Cardiac muscle cell (in vitro differentiated cells and primary cell): ENCODE results near the gene ARHGEF37. TPM values are rescaled to one million over a fixed set of nuclear protein-coding genes. Genes with fewer than 3 reads are reported as not detected.

Experiments used
- DNase-seq, 2 donors: peaks; one replicate each; pipeline versions ENCODE4 v3.0.0 to v3.0.0-alpha.2; 2010 to 2017; ENCODE audit warnings: low read depth in 1 of 2, low spot score in 1 of 2
- H3K27ac ChIP-seq: fragments of 200-600 bp; sonication (generic); 2 replicates; pipeline ENCODE4 v1.5.1; 2016
- H3K27me3 ChIP-seq: fragments of 200-600 bp; sonication (generic); 2 replicates; pipeline ENCODE4 v1.6.0; 2016; ENCODE audit warnings: control low read depth
- H3K36me3 ChIP-seq: fragments of 200-600 bp; sonication (generic); 2 replicates; pipeline ENCODE4 v1.5.1; 2016; ENCODE audit warnings: control low read depth
- H3K4me1 ChIP-seq: fragments of 200-600 bp; sonication (generic); 2 replicates; pipeline ENCODE4 v1.8.1; 2017; ENCODE audit warnings: low read depth, mild to moderate bottlenecking, mixed run types
- H3K4me3 ChIP-seq: fragments of 200-600 bp; sonication (generic); 2 replicates; pipeline ENCODE4 v1.5.1; 2016; ENCODE audit warnings: mild to moderate bottlenecking
- H3K9me3 ChIP-seq: fragments of 200-600 bp; sonication (generic); 2 replicates; pipeline ENCODE4 v1.5.1; 2017; ENCODE audit warnings: low read depth, mild to moderate bottlenecking, control low read depth
- polyA plus RNA-seq: library from polyadenylated mRNA; unstranded; fragments of >200 nt; fragmentation: Nextera tagmentation; extraction: Ambion mirVana; gene quantifications from 2 replicates; pipeline ENCODE4 v1.2.1, GENCODE V29; 2016
- total RNA-seq: library from RNA; depleted of rRNA; stranded (reverse); fragments of >200 nt; gene quantifications from 2 replicates; pipeline ENCODE4 v1.2.3, GENCODE V29; 2016
- TF ChIP-seq, protein P1 (sequence below): IDR thresholded peaks from 2 replicates; pipeline ENCODE4 v1.5.1; 2012; ENCODE audit warnings: low read depth, mild to moderate bottlenecking, low read length

The ARHGEF37 gene
- total and polyA plus RNA-seq, 2 experiments from 2014 or later = 4.2 to 6.3 TPM

DNA sequence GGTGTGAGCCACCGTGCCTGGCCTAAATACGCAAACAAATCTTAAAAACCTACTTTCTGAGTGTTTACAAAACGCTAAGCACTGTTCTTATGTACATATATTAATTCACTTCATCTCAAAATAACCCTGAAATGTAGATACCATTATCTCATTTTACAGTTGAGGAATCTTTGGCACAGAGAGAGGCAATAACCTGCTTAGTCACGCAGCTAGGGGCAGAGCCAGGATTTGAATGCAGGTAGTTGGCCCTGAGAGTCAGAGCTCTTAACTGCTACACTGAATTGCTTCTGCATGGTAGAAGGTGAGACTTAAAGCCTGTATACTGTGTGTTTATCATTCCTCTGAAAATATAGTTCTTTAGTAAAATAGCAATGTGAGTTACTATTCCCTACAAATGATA, 21.9 kb downstream of the ARHGEF37 start:
- H3K4me3 ChIP-seq = no peak overlapping the region
- H3K27ac ChIP-seq = no peak overlapping the region
- H3K27me3 ChIP-seq = no peaks in the 10 kb centered on the region
- TF ChIP-seq, protein P1, sequence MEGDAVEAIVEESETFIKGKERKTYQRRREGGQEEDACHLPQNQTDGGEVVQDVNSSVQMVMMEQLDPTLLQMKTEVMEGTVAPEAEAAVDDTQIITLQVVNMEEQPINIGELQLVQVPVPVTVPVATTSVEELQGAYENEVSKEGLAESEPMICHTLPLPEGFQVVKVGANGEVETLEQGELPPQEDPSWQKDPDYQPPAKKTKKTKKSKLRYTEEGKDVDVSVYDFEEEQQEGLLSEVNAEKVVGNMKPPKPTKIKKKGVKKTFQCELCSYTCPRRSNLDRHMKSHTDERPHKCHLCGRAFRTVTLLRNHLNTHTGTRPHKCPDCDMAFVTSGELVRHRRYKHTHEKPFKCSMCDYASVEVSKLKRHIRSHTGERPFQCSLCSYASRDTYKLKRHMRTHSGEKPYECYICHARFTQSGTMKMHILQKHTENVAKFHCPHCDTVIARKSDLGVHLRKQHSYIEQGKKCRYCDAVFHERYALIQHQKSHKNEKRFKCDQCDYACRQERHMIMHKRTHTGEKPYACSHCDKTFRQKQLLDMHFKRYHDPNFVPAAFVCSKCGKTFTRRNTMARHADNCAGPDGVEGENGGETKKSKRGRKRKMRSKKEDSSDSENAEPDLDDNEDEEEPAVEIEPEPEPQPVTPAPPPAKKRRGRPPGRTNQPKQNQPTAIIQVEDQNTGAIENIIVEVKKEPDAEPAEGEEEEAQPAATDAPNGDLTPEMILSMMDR = no peak
- H3K9me3 ChIP-seq = no peaks in the 10 kb centered on the region
- H3K4me1 ChIP-seq = no peaks in the 10 kb centered on the region
- no peak for DNase-seq
- no peaks in the 10 kb centered on the region for H3K36me3 ChIP-seq

DNA sequence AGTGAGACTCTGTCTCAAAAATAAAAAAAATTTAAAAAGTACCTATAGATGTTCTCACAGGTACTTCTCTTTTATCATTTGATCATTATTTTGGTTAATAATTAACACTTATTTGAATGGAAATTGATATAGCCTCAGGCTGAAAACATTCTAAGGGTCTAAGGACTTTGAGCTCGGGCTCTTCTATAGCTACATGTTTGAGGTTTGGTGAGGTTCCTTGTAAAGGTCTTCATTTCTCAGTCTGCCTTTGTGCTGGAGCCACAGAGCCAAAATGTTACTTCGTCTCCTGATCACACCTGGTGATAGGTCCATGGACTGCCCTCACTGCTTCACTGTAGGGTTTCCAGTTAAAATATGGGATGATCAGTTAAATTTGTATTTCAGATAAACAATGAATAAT, 22.6 kb downstream of the ARHGEF37 start:
- TF ChIP-seq, protein P1 = no peak
- no peaks in the 10 kb centered on the region for H3K36me3 ChIP-seq
- H3K9me3 ChIP-seq = no peaks in the 10 kb centered on the region
- no peak for DNase-seq
- no peaks in the 10 kb centered on the region for H3K27me3 ChIP-seq
- no peak overlapping the region for H3K27ac ChIP-seq
- H3K4me3 ChIP-seq = no peak overlapping the region
- no peaks in the 10 kb centered on the region for H3K4me1 ChIP-seq

DNA sequence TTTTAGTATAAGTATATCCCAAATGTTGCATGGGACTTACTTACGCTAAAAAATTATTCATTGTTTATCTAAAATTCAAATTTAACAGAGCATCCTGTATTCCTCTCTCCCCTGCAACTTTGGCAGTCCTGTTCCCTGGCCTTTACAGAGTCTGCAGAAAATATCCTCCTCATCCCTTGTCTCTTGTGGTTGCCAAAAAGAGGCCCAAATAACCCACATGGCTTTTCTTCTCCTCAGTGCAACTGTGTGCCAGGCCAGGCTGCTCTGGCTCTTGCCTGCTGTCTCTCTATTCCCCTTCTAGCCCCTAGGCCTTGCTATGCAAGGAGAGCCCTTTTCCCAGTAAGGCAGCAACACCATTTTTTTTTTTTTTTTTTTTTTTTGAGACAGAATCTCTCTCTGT, 23.0 kb downstream of the ARHGEF37 start:
- H3K4me3 ChIP-seq = no peak overlapping the region
- H3K27ac ChIP-seq = no peak overlapping the region
- H3K27me3 ChIP-seq = no peaks in the 10 kb centered on the region
- no peak for DNase-seq
- TF ChIP-seq, protein P1 = no peak
- no peaks in the 10 kb centered on the region for H3K9me3 ChIP-seq
- H3K4me1 ChIP-seq = no peaks in the 10 kb centered on the region
- H3K36me3 ChIP-seq = no peaks in the 10 kb centered on the region

GRCh38 chr5:149605354-149605997, 24.2 kb downstream of the ARHGEF37 start:
- no peak for DNase-seq
- Histone ChIP-seq H3K4me1 (no peaks in the 10 kb centered on the region), H3K27me3 (no peaks in the 10 kb centered on the region), H3K4me3 (no peak overlapping the region), H3K27ac (no peak overlapping the region), H3K9me3 (no peaks in the 10 kb centered on the region), H3K36me3 (no peaks in the 10 kb centered on the region)
- TF ChIP-seq, protein P1 = no peak

DNA sequence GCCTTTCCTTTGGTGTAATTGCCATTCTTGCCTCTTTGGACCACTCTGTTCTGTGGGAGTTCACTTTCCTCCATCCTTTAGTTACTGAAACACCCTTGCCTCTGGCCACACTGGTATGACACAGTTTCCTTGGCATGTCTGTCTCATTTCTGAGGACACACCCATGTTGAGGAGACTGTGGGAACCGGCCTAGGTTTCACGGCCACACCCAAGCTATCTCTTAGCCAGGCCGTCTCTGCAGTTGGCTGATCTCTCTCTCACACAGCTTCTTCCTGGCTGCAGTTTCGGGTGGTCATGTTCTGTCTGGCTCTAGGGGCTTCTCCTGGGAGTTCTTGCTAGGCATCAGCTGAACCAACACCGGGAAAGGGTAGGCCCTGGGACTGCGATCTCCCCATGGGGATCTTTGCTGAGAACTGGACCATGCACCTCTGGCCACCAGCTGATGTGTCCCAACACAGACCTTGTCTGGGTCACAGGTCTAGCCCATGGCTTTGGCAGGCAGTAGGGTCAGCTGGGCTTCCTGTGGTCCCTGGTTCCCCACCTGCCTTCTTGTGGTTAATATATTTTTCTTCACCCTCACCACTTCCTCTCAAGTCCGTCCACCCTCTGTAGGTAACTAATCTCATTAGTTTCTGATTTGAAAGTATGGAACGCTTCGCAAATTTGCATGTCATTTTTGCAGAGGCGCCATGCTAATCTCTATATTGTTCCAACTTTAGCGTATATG, 24.9 kb downstream of the ARHGEF37 start:
- no peaks in the 10 kb centered on the region for H3K9me3 ChIP-seq
- no peaks in the 10 kb centered on the region for H3K27me3 ChIP-seq
- no peaks in the 10 kb centered on the region for H3K4me1 ChIP-seq
- H3K4me3 ChIP-seq = no peak overlapping the region
- no peaks in the 10 kb centered on the region for H3K36me3 ChIP-seq
- TF ChIP-seq, protein P1 = no peak
- H3K27ac ChIP-seq = no peak overlapping the region
- DNase-seq = peak in 1 of 2 donors; percentile 36
